NOMO-1 treated with DMSO at 0.1 percent for 48 hours (cell line): Measurements from ENCODE around the gene TMEM204.

Experiments used
- DNase-seq: peaks from one replicate; lab custom pipeline; 2025; ENCODE audit not compliant: unreplicated experiment; lab: John Stamatoyannopoulos, UW

Gene TMEM204

DNA sequence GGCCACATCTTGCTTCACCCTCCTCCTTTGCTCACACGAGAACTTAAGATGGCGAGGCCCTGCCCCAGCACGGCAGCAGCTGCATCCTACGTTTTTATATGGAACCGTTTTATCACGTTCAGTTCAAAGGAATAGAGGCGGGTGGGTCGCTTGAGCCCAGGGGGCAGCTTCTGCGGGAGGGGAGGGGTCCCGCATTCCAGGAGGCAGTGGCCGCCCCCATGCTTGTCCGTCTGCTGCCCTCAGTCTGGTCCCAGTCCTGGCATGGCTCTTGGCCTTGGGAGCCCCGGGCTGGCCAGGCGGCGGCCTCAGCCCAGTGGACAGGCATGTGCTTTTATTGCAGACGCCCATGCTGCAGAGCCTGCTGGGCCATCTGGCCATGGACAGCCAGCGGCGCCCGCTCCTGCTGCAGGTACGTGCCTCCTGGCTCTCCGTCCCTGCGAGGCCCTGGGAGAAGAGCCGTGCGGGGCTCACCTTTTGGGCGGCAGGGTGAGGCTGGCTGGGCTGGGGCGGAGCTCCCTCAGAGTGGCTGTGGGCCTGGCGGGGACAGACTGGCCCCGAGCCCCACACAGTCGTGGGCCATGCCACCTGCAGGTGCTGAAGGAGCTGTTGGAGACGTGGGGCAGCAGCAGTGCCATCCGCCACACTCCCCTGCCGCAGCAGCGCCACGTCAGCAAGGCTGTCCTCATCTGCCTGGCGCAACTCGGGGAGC, 33.6 kb upstream of the TMEM204 start:
- no peak for DNase-seq

DNA sequence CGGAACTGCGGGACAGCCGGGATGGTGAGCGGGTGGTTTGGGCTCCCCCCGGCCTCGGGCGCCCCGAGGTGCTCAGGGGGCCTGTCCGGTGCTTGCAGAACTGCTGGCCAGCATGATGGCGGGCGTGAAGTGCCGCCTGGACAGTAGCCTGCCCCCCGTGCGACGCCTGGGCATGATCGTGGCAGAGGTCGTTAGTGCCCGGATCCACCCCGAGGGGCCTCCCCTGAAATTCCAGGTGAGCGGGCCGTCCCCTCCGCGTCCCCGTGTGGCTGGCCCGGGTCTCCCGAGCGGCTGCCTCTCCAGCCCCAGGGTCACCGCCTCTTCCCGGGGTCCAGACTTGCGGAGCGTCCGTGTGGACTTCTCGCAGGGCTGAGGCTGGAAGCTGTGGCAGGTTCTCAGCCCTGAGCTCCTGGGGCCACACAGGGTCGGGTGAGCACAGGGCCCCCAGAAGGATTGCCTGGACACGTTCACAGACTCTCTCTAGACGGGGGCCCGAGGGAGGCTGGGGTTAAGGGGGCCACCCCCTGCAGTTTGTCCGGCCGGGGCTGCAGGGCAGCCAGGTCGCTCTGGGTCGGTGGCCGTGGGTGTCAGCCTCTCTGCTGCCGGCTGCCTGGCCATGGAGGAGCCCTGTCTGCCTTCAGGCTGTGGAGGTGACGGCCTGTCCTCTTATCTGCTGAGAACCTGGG, 32.9 kb upstream of the TMEM204 start:
- DNase-seq, result no peak

DNA sequence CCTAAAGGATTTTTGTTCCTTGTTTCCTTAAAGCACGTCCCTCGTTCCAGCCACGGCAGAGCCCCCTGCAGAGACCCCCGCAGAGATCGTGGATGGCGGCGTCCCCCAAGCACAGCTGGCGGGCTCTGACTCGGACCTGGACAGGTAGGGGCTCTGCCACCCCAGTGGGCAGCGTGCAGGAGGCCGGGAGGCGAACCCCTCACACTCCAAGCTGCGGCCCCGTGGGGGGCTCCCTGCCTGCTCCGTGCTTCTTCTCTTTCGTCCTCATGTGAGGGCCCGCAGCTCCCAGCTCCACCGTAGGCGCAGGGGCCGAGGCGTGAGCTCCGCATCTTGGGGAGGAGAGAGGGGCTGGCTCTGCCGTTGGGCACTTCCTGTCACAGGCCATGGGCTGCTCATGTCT, 31.8 kb upstream of the TMEM204 start:
- DNase-seq, result no peak

DNA sequence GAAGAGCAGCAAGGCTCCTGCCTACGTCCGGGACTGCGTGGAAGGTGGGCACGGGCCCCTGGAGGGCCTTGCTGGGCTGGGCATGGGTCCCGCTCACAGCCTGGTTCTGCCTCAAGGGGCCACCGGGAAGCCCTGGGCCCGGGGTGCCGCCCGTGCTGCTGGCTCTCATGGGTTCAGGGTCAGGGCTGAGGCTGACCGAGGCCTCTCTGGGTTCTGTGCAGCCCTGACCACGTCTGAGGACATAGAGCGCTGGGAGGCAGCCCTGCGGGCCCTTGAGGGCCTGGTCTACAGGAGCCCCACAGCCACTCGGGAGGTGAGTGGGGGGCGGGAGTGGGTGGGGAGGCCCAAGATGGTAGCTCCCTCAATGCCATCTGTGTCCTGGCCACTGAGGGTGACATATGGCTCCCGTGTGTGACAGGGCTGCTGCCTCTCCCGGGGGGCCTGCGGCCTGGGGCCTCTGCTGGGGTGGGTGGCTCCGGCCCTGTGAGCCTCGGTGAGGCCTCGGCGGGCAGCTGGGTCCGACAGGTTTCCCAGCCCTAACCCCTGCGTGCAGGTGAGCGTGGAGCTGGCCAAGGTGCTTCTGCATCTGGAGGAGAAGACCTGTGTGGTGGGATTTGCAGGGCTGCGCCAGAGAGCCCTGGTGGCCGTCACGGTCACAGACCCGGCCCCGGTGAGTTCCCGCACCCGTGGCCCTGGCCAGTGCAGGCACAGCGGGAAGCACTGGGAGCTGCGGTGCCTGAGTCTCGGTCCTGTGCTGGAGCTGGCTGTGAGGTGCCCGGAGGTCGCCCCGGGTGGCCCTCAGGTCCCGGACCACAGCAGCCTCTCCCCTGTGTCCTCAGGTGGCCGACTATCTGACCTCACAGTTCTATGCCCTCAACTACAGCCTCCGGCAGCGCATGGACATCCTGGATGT, 31.1 kb upstream of the TMEM204 start:
- no peak for DNase-seq

DNA sequence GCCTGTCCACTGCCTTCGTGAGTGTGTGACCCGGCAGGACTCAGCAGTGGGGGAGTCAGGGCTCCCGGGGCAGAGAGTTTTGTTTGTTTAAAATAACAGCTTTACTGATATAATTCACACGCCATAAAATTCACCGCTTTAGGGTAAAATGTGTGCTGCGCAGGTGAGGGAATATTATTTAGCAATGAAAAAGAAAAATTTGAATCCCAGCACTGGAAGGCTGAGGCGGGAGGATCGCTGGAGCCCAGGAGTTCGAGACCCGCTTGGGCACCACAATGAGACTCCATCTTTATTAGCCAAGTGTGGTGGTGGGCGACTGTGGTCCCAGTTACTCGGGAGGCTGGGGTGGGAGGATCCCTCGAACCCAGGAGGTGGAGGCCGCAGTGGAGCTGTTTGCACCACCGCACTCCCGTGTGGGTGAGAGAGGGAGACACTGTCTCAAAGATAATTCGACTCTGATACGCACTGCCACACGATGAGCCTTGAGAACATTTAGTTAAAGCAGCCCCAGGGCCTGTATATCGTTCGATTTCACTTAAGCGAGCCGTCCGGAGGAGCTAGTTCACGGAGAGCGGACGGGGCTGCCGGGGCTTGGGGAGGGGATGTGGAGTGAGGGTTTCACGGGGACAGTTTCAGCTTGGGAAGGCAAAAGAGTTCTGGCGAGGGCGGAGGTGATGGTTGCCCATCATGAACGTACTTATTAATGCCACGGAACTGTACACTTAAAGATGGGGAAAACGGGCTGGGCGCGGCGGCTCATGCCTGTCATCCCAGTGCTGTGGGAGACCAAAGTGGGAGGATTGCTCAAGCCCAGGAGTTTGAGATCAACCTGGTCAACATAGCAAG, 30.1 kb upstream of the TMEM204 start:
- no peak for DNase-seq

DNA sequence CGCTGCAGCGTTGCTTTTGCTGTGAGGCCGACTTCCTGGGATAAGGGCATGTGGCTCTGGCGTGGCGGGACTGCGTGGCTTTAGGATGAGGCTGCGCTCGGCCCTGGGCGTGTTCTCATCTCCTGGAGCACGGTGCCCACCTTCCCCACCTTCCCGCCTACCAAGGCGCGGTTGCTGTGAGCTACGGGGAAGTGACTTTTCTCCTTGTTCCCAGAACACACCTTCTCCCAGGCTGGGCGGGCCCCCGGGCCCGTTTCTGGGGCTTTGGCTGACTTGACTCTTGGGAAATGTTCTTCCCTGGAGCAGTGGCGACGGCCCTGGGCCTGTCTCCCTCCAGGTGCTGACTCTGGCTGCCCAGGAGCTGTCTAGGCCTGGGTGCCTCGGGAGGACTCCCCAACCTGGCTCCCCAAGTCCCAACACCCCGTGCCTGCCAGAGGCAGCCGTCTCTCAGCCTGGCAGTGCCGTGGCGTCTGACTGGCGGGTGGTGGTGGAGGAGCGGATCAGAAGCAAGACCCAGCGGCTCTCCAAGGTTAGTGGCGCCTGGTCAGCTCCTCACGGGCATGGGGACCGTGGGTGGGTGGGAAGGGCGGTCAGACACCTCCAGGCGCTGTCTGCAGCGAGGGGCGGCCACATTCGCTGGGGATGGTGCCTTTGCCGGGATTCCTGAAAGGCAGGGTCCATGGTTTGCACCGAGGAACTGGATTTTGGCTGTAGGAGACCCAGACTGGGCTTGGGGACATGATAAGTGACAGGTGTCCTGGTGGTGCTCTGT, 28.2 kb upstream of the TMEM204 start:
- no peak for DNase-seq

DNA sequence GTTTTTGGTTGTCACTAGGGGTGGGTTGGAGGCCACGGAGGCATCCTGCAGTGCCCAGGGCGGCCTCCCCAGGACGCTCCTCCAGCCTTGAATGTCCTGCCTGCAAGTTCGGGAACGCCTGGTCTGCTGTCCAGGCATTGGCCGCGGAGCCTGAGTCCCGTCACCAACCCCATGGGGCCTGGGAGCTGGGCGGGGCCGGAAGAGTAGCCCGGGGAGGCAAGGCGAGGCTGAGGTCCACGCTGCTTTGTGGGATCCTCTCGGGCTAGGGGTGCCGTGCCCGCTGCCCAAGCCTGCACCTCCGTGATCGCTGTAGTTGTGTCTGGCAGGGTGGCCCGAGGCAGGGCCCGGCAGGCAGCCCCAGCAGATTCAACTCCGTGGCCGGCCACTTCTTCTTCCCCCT, 27.6 kb upstream of the TMEM204 start:
- DNase-seq, result no peak

DNA sequence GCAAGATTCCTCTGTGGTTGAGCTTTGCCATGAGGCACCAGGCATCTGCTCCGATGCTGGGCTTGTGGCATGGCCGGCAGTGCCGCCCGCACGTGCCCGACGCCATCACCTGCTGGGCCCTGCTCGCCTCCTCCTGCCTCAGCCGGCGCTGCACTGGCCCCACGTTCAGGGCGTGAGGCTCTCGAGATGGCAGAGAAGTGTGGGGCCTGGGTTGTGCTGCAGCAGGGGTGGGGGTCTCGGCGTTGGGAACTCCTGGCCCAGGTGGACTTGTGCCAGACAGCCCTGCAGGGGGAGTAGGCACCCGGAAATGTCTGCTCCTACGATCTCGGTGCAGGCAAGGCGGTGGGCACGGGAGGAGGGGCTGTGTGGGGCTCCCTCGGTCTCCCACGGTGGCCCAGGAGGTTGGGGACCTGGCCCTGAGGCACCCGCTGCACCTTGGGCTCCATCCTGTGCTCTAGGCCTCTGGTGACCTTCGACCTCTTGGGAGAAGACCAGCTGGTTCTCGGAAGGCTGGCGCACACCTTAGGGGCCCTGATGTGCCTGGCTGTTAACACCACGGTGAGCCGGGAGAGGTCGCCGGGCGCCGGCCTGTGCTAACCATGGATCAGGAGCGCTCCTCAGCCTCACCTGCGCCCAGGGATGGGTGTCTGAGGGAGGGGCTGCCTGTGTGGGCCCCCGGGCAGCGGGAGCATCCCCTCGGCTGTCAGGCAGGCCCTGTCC, 26.8 kb upstream of the TMEM204 start:
- no peak for DNase-seq

DNA sequence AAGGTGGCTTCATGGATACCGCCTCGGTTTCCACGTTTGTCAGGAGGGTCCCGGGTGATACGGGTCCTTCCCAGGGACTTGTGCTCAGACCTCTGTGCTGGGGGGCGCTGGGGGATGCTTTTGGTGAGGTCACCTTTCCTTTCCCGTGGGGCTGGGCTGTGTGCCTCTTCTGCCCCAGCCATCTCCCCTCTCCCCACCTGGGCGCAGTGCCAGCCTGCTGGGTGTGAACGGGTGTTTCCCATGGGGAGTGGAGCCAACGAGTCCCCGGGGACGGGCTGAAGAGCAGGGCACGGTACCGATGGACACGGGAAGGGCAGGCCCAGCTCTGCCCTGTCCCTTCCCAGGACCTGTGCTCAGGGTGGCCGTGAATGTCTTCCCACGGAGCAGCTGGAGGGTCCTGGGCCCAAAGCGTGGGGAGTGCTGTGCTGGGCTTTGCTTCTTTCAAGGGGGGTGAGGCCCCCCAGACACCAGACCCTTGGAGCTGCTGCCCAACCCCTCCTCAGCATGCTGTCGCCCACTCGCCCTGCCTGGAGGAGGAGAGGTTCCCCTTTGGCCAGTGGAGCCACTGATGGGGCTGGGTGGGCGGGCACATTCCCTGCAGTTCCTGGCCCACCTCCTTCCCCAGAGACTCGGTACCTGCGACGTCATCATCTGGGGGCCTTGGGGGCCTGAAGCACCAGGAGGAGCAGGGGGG, 24.8 kb upstream of the TMEM204 start:
- DNase-seq, result no peak

DNA sequence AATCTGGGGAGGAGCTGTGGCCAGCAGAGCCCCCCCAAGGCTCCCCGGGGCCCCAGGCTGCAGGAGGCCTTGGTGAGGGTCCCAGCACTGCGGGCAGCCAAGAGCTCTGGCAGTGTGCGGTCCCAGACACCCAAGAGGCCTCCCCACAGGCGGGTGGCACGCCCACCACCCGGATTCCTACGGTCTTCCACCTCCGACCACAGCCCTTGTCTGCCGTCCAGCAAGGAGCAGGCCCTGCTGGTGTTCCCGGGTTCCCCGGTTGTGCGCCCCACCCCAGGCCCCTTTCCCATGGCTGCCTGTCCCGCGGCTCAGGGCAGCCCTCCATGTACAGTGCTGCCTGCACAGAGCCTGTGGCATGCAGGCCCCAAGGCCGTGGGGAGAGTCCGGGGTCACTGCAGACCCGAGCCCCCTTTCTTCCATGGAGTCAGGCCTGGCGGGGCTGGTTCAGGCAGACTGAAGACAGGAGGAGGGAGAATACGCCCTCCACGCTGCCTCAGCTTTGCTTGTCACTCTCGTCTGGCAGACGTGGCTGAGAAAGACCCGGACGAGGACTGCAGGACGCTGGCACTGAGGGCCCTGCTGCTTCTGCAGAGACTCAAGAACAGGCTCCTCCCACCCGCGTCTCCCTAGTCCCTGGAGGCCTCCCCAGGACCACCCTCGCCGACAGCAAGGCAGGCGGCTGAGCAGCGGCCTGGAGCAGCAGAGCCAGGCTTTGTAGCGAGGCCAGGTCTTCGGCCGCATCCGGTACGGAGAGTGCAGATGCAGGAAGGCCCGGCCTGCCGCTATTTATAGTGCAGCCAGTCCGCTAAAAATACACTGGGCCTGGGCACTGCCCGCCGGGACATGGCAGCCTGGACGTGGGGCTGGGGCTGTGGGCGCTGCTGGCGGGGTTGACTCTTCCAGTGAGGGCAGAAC, 23.9 kb upstream of the TMEM204 start:
- DNase-seq, result no peak

DNA sequence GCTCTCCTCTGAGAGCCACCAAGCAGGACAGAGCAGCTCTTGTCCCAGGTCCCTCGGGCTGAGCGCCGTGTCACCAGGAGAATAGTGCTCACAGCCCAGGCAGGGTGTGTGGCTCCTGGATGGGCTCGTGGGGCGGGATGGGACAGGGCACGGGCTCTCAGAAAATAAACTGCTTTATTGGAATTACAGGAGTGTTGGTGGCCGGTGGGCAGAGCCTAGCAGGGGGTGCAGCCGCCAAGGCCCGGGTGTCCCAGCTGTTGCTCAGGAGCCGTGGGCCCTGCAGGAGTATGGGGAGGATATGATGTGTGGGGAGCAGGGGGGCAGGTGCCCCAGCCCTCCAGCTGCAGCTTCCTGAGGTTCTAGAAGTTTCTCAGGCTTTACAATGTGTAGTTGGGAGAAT, 23.2 kb upstream of the TMEM204 start:
- DNase-seq, result no peak

DNA sequence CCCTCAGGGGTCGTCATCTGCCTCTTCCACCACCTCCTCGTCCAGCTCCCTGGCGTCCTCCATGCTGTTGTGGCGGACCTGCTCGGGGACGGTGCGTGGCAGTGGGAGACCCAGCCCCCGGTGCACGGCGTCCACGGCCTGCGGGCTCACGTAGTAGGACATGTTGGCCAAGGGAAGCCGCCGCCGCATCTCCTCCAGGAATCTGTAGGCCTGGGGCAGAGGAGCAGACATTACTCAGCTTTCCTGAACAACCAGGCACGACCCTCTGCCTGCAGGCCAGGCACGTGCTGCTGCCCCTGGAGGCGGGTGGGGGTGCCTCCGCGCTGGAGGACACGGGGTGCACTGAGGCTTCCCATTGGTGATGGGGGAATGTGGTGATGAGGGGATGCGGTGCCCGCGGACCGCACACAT, 22.5 kb upstream of the TMEM204 start:
- no peak for DNase-seq

DNA sequence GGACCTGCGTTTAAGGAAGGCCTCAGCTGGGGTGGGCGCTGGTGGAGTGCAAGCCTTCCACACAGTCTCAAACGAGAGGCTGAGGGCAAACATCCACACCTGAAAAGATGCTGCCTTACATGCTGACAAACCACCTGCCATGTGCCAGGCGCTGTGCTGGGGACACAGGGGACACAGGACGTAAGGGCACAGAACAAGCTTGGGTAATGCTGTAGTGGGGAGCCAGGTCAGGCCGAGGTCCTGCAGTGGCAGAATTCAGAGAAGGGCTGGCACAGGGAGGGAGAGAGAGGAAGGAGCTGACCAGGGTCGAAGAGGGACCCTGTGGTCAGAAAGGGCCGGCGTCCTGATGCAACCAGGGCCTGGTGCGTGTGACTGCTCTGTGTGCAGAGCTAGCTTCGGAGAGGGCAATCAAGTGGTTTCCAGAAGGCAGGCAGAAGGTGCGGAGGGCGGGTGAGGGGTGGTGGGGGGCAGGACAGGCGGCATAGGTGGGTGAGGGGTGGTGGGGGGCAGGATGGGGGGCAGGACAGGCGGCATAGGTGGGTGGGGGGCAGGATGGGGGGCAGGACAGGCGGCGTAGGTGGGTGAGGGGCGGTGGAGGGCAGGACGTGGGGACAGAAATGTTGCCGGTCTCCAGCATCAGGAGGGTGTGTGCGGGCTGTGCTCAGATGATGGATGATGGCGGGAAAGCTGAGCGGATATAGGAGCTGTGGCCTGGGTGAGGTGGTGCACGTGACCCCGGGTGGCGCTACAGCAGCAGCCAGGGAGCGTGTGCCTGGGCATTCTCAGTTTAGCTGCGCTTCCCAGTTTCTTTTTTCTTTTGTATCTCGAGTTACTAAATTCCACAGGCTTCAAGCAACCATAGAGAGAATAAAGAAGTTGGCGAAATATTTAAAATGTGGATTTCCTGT, 21.6 kb upstream of the TMEM204 start:
- no peak for DNase-seq

DNA sequence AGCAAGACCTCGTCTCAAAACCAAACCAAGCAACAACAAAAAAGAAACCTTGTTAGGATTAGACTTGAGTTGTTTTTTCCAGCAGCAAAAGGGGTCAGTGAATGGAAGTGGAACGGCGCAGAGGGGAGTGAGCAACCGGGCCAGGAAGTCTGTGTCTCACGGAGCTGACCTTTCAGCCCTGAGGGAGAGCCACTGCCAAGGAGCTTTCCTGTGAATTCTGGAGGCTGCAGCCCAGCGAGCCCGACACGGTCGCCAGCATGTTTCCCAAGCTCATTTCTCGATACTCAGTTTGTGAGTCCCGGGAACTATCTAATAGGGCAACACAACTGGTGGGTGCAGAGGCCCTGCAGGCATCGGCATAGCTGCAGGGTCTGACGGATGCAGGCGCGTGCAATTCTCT, 20.7 kb upstream of the TMEM204 start:
- no peak for DNase-seq

DNA sequence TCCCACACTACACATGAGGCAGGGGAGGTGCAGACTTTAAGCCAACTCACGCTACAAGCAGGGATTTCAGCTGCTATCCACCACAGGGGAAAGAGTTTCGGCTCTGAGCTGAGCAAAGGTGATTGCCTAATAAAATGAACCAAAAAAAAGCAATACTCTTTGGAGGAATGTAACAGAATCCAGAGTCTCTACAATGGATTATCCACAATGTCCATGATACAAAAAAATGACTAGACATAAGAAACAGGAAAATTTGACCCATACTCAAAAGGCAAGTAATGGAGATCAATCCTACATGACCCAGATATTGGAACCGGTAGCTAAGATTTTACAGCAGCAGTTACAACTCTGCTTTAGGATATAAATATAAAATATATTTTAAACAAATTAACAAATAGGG, 19.0 kb upstream of the TMEM204 start:
- DNase-seq, result no peak

DNA sequence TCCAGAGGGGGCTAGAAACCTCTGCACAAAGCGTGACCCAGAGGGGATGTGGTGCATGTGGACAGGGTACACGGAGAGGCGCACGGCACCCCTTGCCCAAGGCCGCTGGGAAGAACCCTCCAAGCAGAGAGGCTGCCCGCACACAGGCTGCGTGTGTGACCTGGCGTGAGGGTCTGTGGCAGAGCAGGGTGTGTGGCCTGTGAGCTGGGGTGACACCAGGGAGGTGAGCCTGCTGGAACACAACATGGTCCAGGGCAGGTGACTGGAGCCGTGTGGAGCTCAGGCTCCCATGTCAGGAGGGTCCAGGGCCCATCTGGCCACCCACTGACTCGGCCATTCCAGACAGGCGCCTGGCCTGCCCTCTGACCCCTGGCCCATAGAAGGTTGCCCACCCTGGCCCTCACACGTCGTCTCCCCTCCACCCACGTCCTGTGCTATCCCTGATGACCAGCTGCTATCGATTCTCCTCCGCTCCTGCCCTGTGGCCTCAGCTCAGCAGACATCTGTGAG, 14.8 kb upstream of the TMEM204 start:
- DNase-seq, result no peak

DNA sequence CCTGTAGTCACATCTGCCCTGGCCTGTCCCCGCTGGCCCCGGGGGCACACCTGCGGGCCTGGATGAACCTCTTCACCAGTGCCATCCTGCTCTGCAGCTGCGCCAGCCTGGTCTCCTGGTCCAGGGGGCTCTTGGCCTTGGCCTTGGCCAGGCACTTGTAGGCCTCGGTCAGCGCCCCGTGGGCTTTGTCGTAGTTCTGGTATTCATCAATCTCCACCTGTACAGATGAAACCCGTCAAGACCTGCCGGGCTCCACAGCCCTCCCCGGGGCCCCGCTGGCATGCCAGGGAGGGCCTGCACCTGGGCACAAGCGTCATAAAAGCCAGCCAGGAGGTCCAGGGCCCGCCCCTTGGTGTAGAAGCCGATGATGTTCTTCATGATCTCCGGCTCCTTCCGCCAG, 13.6 kb upstream of the TMEM204 start:
- DNase-seq, result no peak
